HG02571 (cell line): Measurements from ENCODE around the gene CARD10.
"Not testable (repeated sequence)": the region's sequence is repeated elsewhere in the genome, so short reads cannot be mapped to it uniquely, and the experiment has no call there.

ENCODE experiments used
- ATAC-seq: cut with Tn5 transposase; IDR thresholded peaks from one replicate; pipeline ENCODE4 v1.9.1; 2021; ENCODE audit warnings: mild to moderate bottlenecking, moderate library complexity; ENCODE audit not compliant: unreplicated experiment

CARD10 gene

GRCh38 chr22:37471727-37472417 lies 47.3 kb downstream of the CARD10 start:
- no peak for ATAC-seq

DNA sequence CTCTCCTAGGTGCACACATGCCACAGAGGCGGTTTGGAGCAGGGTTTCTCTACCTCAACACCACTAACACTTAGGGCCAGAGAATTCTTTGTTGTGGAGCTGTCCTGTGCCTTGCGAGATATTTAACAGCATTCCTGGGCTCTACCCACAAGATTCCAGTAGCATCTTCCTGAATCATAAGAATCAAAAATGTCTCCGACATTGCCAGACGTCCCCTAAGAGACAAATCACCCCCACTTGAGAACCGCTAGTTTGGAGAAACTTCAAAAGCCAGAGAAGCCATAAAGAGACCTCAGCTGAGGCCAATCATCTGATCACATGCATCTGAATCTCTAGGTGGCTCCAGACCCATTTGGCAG lies 49.1 kb downstream of the CARD10 start:
- no peak for ATAC-seq

DNA sequence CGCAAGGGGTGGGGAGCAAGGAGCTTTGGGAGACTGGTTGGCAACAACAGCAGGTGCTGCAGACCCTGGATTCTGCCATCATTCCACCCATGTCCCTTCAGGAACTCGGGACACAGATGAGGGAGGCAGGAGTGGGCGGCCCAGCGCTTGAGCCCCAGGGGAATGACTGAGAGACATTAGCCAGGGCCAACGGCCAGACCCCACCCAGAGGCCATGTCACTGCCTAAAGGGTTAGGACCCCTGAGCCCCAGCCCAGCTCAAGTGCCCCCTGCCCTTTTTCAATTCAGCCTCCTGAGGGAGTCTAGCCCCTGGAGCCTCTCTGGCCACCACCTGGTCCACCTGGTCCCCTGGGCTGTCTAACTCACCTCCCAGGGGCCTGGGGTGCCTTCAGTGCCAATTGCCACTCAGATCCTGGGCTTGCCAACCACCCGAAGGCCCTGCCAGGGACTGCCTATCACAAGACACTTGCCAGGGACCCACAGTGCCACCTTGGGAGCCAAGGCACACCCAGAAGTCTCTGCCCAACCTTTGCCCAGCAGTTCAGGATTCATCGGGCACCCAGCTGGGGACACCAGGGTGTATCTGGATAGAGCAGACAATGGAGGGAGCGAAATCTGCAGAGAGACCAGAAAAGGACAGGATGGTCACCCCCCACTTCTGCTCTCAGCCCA lies 49.7 kb downstream of the CARD10 start:
- ATAC-seq = no peak

- not testable (repeated sequence) for ATAC-seq
Measured at GRCh38 chr22:37468201-37468695, 51.0 kb downstream of the CARD10 start.

- ATAC-seq = no peak
Measured at GRCh38 chr22:37467391-37467955, 51.7 kb downstream of the CARD10 start.

DNA sequence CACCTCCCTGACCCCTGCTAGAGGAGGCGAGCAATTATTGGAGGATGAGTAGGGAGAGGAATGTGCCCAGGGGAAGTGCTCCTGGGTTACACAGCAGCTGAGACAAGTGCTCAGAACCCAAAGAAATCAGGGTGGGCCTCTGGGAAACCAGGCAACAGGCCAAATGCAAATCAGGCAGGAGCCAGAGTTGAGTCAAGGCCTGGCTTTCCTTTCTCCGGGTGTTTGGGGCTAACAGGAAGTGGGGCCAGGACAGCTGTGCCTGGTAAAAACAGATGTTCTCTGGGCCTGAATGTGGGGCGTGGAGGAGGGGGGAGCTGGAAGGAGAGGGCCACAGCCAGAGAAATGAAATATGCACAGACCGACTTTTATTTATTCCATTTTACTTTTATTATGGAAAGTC lies 55.0 kb downstream of the CARD10 start:
- ATAC-seq = no peak

DNA sequence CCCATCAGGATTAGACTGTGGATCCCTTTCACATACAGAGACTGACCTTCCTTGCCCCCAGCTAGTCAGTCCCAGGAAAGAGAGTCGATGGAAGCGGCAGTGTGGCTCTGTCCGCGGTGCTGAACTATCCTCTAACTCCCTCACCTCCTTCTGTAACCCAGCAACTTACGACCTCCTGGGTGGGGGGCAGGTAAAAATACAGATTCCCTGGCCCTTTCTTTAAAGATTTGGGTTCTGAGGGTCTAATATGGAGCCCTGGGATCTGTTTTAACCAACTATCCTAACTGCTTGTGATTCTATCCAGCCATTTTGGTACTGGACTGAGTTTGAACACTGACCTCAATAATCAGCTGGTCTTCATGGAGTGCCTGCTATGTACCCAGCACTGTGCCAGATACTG lies 56.2 kb downstream of the CARD10 start:
- no peak for ATAC-seq

DNA sequence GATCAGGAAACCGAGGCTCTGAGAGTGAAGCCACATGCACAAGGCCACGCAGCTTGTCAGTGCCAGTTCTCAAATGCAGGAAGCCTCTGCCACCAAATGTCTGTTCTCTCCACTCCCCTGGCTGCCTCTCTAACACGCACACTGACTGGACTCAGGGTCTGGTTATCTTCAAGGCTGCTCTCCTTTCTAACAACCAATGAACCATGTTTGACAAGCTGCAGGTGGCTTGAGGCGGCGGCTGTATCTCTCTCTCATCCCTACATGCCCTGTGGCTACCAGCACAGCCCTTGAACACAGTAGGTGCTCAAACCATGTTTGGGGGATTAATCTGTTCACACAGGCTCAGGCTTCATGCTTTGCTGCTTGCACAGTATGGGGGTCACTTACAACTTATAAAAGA lies 56.8 kb downstream of the CARD10 start:
- no peak for ATAC-seq

- no peak for ATAC-seq
Measured at GRCh38 chr22:37461961-37462360, 57.3 kb downstream of the CARD10 start.

GRCh38 chr22:37460684-37461083 lies 58.5 kb downstream of the CARD10 start:
- ATAC-seq = no peak

- ATAC-seq = no peak
Measured at GRCh38 chr22:37459206-37459605, 60.0 kb downstream of the CARD10 start.

- no peak for ATAC-seq
Measured at GRCh38 chr22:37457093-37457893, 61.9 kb downstream of the CARD10 start.

GRCh38 chr22:37456346-37456745 lies 62.9 kb downstream of the CARD10 start:
- ATAC-seq = no peak

- no peak for ATAC-seq
Measured at GRCh38 chr22:37455896-37456295, 63.3 kb downstream of the CARD10 start.

- no peak for ATAC-seq
Measured at GRCh38 chr22:37454857-37455686, 64.1 kb downstream of the CARD10 start.

DNA sequence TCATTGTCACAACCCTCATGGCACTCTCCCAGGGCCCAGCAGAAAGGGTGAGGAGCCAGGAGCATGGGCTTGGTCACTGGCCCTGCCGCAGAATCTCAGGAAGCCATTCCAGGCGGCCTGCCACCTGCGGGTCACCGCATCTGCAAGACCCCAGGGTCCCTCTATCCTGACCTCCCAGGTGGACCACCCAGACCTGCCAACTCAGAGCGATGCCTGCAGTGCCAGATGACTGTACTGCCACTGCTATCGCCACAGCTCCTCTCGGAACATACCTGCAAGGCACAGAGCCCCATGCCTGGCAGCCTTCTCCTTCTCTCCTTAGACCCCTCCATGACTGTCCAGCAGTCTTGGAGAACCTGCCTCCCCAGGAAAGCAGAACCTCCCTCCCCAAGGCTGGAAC lies 65.5 kb downstream of the CARD10 start:
- no peak for ATAC-seq

- no peak for ATAC-seq
Measured at GRCh38 chr22:37451218-37451617, 68.0 kb downstream of the CARD10 start.

- ATAC-seq = no peak
Measured at GRCh38 chr22:37449331-37450001, 69.7 kb downstream of the CARD10 start.

- ATAC-seq = no peak
Measured at GRCh38 chr22:37448516-37449127, 70.6 kb downstream of the CARD10 start.

DNA sequence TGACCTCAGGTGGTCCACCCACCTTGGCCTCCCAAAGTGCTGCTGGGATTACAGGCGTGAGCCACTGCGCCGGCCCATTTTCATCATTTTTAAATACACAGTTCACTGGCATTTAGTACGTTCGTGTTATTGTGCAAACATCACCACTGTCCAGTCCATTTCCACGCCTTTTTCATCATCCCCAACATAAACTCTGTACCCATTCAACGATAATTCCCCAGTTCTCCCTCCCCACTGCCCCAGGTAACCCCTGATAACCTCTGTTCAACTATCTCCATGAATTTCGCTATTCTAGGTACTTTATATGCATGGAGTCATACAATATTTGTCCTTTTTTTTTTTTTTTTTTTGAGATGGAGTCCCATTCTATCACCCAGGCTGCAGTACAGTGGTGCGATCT lies 73.7 kb downstream of the CARD10 start:
- ATAC-seq = no peak
